T-cell (primary cell): ENCODE measurements around the gene TSPAN14. TPM values are rescaled to one million over a fixed set of nuclear protein-coding genes. Genes with fewer than 3 reads are reported as not detected.
A peak's percentile ranks its signal among the peaks of the same experiment; 100 is the strongest.

Source experiments
- ATAC-seq, 4 experiments: fragments of 200-7000 bp in 3 of 4; fragments of 150-1000 bp in 1 of 4; cut with Tn5 transposase; replicated peaks in 1 of 4; 1 replicate in 3 of 4; 2 replicates in 1 of 4; pipeline ENCODE4 v1.10.0; 2021; ENCODE audit warnings: moderate library complexity in 3 of 4, mild to moderate bottlenecking in 2 of 4, moderate number of reproducible peaks in 1 of 4
- CTCF ChIA-PET, 2 donors: fragments of 300-600 bp; sonication (Branson Sonifier 250); formaldehyde crosslinking; loops; one replicate each; lab custom pipeline; 2022; ENCODE audit warnings: antibody characterized with exemption in 2 of 2; lab: Charles Lee
- POLR2A ChIA-PET, 2 donors: fragments of 300-600 bp; sonication (Branson Sonifier 250); formaldehyde crosslinking; loops; one replicate each; lab custom pipeline; 2022; ENCODE audit warnings: antibody characterized with exemption in 2 of 2; lab: Charles Lee
- DNase-seq, 35 experiments: peaks; one replicate each; pipeline versions ENCODE4 v3.0.0 to v3.0.0-alpha.2; 2013 to 2023
- H3K27ac ChIP-seq: one replicate; pipeline ENCODE4 v1.5.1; 2013; ENCODE audit warnings: low read length
- H3K27me3 ChIP-seq, 2 experiments: replicated peaks in 1 of 2; 1 replicate in 1 of 2; 2 replicates in 1 of 2; pipeline versions ENCODE4 v1.6.1 to v1.7.0; 2013; ENCODE audit warnings: low read length in 1 of 2, mixed read lengths in 1 of 2; ENCODE audit not compliant: control insufficient read depth in 2 of 2, insufficient read depth in 2 of 2; ENCODE audit errors: extremely low read depth in 1 of 2
- H3K36me3 ChIP-seq, 2 donors: 1 replicate in 1 of 2; 2 replicates in 1 of 2; pipeline versions ENCODE4 v1.6.1 to v1.7.0; 2013; ENCODE audit warnings: low read length in 1 of 2; ENCODE audit not compliant: control insufficient read depth in 2 of 2, insufficient read depth in 1 of 2; ENCODE audit errors: extremely low read depth in 1 of 2
- H3K4me1 ChIP-seq, 2 experiments: 1 replicate in 1 of 2; 2 replicates in 1 of 2; pipeline versions ENCODE4 v1.6.1 to v1.7.0; 2013; ENCODE audit warnings: low read length in 2 of 2, mixed read lengths in 1 of 2; ENCODE audit not compliant: insufficient read depth in 2 of 2, control insufficient read depth in 1 of 2; ENCODE audit errors: extremely low read depth in 1 of 2
- H3K4me3 ChIP-seq, 2 donors: 1 replicate in 1 of 2; 2 replicates in 1 of 2; pipeline versions ENCODE4 v1.5.1 to v1.7.0; 2013; ENCODE audit warnings: mild to moderate bottlenecking in 2 of 2, low read length in 1 of 2, moderate library complexity in 1 of 2; ENCODE audit not compliant: control insufficient read depth in 1 of 2; ENCODE audit errors: extremely low read depth in 1 of 2
- H3K9me3 ChIP-seq: 2 replicates; pipeline ENCODE4 v1.7.0; 2013
- H3K27ac Mint-ChIP-seq, 2 donors: one replicate each; pipeline ENCODE4 v1.8.0; 2020 to 2021; ENCODE audit warnings: mild to moderate bottlenecking in 2 of 2, mixed read lengths in 2 of 2
- H3K27me3 Mint-ChIP-seq, 2 donors: one replicate each; pipeline ENCODE4 v1.8.0; 2021 to 2022; ENCODE audit warnings: mixed read lengths in 2 of 2
- H3K36me3 Mint-ChIP-seq: one replicate; pipeline ENCODE4 v1.8.0; 2021; ENCODE audit warnings: mixed read lengths
- H3K4me1 Mint-ChIP-seq, 3 donors: one replicate each; pipeline ENCODE4 v1.8.0; 2020 to 2022; ENCODE audit warnings: mixed read lengths in 3 of 3, mild to moderate bottlenecking in 1 of 3
- H3K4me3 Mint-ChIP-seq, 3 donors: one replicate each; pipeline ENCODE4 v1.8.0; 2020 to 2022; ENCODE audit warnings: mild to moderate bottlenecking in 3 of 3, mixed read lengths in 3 of 3, moderate library complexity in 3 of 3
- H3K9me3 Mint-ChIP-seq, 3 donors: one replicate each; pipeline ENCODE4 v1.8.0; 2020 to 2022; ENCODE audit warnings: mixed read lengths in 3 of 3
- WGBS: methylation state at CpG from one replicate; pipeline ENCODE4 v1.1.5; 2013; ENCODE audit warnings: missing lambda C conversion rate; ENCODE audit not compliant: insufficient coverage; 5-methylcytosine and 5-hydroxymethylcytosine counted together
- total RNA-seq, 35 experiments: library from RNA in 6 of 35; stranded (reverse) in 6 of 35; fragments of 120-200 nt in 1 of 35; gene quantifications; one replicate each; pipeline versions ENCODE4 v1.2.1 to v1.2.4 and lab custom pipeline; 2013 to 2026

The TSPAN14 gene
- total RNA-seq, 5 donors from 2014 or later (not counting 1 experiment from before 2014, with no cell fraction given): 130 to 204 (median 194) TPM

DNA sequence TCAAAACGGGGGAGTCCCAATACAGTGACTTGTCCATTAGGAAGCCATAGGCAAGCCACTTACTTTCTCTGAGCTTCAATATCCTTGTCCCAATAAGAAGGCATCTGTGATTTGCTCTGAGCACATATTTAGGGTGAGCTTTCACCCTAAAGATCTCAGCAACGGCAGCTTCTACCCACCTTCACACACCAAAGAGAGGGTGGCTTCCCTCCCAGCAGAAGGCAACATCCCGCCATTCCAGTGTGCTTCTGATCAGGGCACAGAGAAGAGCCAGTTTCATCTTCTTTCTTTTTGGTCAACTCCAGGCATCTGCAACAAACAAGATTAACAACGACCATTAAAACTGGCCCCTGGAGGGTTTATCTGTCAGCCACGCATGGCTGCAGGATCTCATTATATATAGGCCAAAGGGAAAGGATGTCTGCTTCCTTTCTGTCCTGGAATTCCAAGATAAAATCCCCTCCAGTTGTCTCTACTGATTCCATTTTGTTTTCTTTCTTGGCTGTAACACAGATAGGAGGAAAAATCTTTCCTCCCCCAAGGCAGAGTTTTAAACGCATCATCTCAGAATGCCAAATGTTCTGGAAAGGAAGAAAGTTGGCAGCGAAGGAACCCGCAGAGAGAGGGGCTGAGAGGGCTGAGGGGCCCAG, 83.1 kb downstream of the TSPAN14 start:
- Histone ChIP-seq H3K36me3 (no peaks in the 10 kb centered on the region), H3K27ac (no peak overlapping the region), H3K9me3 (no peaks in the 10 kb centered on the region), H3K27me3 (peaks cover 0 to 3% of the 10 kb centered on the region in 2 experiments), H3K4me1 (peaks cover 0 to 21% of the 10 kb centered on the region in 2 experiments), H3K4me3 (no peak overlapping the region)
- ChIA-PET CTCF (interaction anchor here (0.8 to 1.5 kb wide), 3 partner anchors 32 to 159 kb away, joined by 3 to 6 read pairs (median 3); no protein-coding TSS in a partner anchor), POLR2A (interaction anchor here in 1 of 2 donors (0.5 kb wide), 1 partner anchor 26 kb away, joined by 15 read pairs; no protein-coding TSS in a partner anchor)
- Mint-ChIP-seq H3K4me1 (peaks cover 23 to 31% (median 29%) of the 10 kb centered on the region in 3 donors), H3K27me3 (no peaks in the 10 kb centered on the region), H3K36me3 (no peaks in the 10 kb centered on the region), H3K4me3 (peak overlapping the region; percentile 75 to 95 (median 83)), H3K27ac (peak overlapping the region; percentile 76 to 97), H3K9me3 (no peaks in the 10 kb centered on the region)
- ATAC-seq: no peak
- 90% methylated on average over 2 of the region's 8 CpGs for WGBS
- peak in 1 of 35 experiments; percentile 5 for DNase-seq

DNA sequence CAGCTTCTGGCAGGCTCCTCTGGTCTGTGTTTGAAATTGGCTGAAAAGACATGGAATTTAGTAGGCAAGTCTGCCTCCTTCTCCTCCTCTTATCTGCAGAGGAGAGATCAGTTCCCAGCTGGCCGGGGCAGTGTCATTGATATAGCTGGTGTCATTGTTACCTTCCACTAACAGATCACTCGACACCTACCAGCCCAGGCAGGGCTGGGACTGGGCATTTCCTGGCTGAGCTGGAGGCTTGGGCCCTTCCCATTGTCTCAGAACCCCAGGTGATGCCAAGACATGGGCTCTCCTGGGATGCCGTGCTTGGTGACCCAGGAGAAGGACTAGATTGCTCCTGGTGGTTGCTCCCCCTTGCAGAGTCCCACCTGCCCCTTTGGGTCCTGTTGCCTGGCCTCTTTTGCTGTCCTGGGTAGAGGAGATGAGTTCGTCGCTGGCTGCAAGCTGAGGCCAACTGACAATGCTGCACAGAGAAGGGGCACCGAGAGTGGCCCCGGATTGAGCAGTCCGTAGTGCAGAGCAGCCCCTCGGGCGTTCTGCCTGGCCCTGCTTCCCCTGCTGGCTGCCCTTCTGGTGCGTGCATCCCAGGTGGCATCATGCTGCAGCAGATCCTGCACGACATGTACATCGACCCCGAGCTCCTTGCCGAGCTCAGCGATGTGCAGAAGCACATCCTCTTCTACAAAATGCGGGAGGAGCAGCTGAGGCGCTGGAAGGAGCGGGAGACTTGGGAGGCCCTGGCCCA, 83.8 kb downstream of the TSPAN14 start, which contains the start of gene SH2D4B:
Gene SH2D4B, plus strand, starts transcription at position 167 of the 745 bp plus-strand sequence. Its CDS starts 430 bp downstream, at position 597.
- Histone ChIP-seq H3K27ac (no peak within 1 kb of the TSS), H3K4me1 (peaks cover 0 to 15% of the 10 kb centered on the region in 2 experiments), H3K27me3 (peaks cover 0 to 3% of the 10 kb centered on the region in 2 experiments), H3K9me3 (no peaks in the 10 kb centered on the region), H3K4me3 (no peak within 1 kb of the TSS), H3K36me3 (no peaks in the 10 kb centered on the region)
- Mint-ChIP-seq H3K9me3 (no peaks in the 10 kb centered on the region), H3K27me3 (no peaks in the 10 kb centered on the region), H3K4me1 (peaks cover 16 to 25% (median 23%) of the 10 kb centered on the region in 3 donors), H3K27ac (peak within 1 kb of the TSS; percentile 76 to 97), H3K36me3 (no peaks in the 10 kb centered on the region), H3K4me3 (peak within 1 kb of the TSS; percentile 75 to 95 (median 83))
- DNase-seq (peak in 1 of 35 experiments; percentile 5), ATAC-seq (no peak)
- ChIA-PET CTCF (no interaction called here), POLR2A (no interaction called here)
- 97% methylated on average over 13 of the region's 19 CpGs for WGBS

DNA sequence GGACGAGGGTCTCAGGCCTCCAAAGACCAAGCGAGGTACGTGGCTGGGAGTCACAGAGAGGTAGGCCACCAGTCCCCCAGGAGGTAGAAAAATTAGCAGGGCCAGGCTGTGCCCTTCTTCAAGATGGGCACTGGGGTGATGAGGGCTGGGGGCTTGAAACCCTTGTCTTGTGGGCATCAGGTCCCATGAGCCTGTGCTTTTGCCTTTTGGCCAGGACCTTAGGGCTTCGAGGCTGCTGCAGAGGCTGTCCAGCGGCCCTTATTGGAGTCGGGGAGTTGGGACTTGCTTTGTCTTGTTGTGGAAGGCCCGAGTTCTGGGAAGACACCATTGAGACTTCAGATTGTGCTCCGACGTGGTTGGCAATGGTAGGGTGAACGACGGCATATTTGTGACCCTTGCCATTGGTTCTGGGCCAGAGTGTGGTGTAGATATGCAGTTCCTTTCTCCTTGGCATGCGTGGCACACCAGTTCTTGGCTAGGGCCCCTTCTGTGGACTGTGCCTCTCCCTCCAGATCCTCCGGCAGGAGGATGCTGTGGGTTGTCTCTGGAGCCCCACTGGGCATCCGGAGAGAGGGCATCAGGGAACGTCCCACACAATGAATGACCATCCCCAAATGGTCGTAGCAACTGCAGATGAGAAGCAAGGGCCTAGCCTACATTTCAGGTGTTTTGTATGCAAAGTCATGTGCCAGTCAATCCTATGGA, 84.5 kb downstream of the TSPAN14 start:
- H3K4me1 Mint-ChIP-seq: peaks cover 15 to 25% (median 22%) of the 10 kb centered on the region in 3 donors
- no peak overlapping the region for H3K4me3 Mint-ChIP-seq
- peaks cover 0 to 3% of the 10 kb centered on the region in 2 experiments for H3K27me3 ChIP-seq
- no peak overlapping the region for H3K4me3 ChIP-seq
- POLR2A ChIA-PET: no interaction called here
- peaks cover 0 to 15% of the 10 kb centered on the region in 2 experiments for H3K4me1 ChIP-seq
- no peaks in the 10 kb centered on the region for H3K9me3 Mint-ChIP-seq
- no peaks in the 10 kb centered on the region for H3K27me3 Mint-ChIP-seq
- whole genome bisulfite sequencing: 95% methylated on average over 9 of the region's 16 CpGs
- no peaks in the 10 kb centered on the region for H3K36me3 Mint-ChIP-seq
- H3K27ac ChIP-seq: no peak overlapping the region
- no peak overlapping the region for H3K27ac Mint-ChIP-seq
- CTCF ChIA-PET: no interaction called here
- H3K36me3 ChIP-seq: no peaks in the 10 kb centered on the region
- ATAC-seq (no peak), DNase-seq (no peak)
- H3K9me3 ChIP-seq: no peaks in the 10 kb centered on the region

DNA sequence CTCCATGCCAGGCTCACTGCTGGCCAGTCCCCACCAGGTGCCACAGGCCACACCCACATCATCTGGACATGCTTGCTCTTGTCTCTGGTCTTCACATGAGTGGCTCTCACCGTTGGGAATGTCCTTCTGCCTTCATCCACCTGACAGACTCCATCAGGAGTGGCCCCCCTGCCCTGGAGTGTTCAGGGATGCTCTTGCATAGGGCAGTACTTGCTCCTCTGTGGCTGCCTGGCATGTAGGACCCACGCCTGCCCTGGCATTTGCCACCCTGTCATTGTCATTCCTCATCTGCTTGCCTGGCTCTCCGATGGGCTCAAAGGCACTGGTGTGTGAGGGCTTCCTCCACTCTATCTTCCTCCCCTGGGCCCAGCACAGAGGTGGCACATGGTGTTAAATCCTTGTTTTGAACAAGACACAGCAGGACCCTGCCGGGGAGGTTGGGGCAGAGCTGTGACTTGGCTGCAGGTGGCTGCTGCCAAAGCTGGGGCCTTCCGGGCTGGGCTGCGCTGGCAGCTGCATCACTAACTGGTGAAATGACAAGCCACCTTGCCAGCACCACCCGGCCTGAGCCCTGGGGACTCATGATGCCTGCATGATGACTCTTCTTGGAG, 85.4 kb downstream of the TSPAN14 start:
- Histone ChIP-seq H3K4me1 (peaks cover 0 to 15% of the 10 kb centered on the region in 2 experiments), H3K36me3 (no peaks in the 10 kb centered on the region), H3K4me3 (no peak overlapping the region), H3K27me3 (peaks cover 0 to 4% of the 10 kb centered on the region in 2 experiments), H3K9me3 (no peaks in the 10 kb centered on the region), H3K27ac (no peak overlapping the region)
- Mint-ChIP-seq H3K4me1 (peaks cover 15 to 25% (median 25%) of the 10 kb centered on the region in 3 donors), H3K36me3 (no peaks in the 10 kb centered on the region), H3K9me3 (no peaks in the 10 kb centered on the region), H3K4me3 (no peak overlapping the region), H3K27me3 (no peaks in the 10 kb centered on the region), H3K27ac (peak overlapping the region; percentile 11 to 63)
- CTCF ChIA-PET: no interaction called here
- POLR2A ChIA-PET: no interaction called here
- DNase-seq (no peak), ATAC-seq (no peak)
- WGBS: 87% methylated on average over 3 of the region's 7 CpGs

DNA sequence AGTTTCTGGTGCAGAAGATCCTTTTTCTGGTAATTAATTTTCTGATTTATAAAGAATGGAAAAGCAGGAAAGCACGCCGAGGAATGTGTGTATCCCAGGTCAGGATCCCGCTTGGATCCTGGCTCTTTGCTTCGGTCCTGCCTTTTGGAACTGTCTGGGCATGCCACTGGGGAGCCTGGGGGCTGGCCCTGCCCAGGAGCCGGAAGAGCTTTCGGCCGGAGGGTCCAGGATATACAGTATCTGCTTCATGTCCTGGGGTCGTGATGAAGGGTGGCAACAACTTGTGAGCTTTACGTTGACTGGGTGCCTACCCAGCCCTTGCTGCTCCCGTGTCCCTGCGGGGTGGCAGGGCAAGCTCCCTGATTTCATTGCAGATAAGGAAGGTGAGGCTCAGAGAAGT, 86.0 kb downstream of the TSPAN14 start:
- H3K9me3 Mint-ChIP-seq: no peaks in the 10 kb centered on the region
- Histone ChIP-seq H3K36me3 (no peaks in the 10 kb centered on the region), H3K27me3 (peaks cover 0 to 6% of the 10 kb centered on the region in 2 experiments), H3K4me3 (no peak overlapping the region), H3K4me1 (peaks cover 0 to 15% of the 10 kb centered on the region in 2 experiments), H3K27ac (no peak overlapping the region), H3K9me3 (no peaks in the 10 kb centered on the region)
- WGBS: 91% methylated on average over 11 of the region's 11 CpGs
- ATAC-seq (no peak), DNase-seq (no peak)
- H3K4me1 Mint-ChIP-seq: peaks cover 15 to 25% (median 25%) of the 10 kb centered on the region in 3 donors
- POLR2A ChIA-PET: no interaction called here
- H3K27me3 Mint-ChIP-seq: no peaks in the 10 kb centered on the region
- CTCF ChIA-PET: interaction anchor here in 1 of 2 donors (0.7 kb wide), 1 partner anchor 148 kb away, joined by 3 read pairs; no protein-coding TSS in a partner anchor
- H3K27ac Mint-ChIP-seq: no peak overlapping the region
- H3K4me3 Mint-ChIP-seq: no peak overlapping the region
- no peaks in the 10 kb centered on the region for H3K36me3 Mint-ChIP-seq
